ENCODE results near the gene FTL. TPM values are rescaled to one million over a fixed set of nuclear protein-coding genes. Genes with fewer than 3 reads are reported as not detected.
A peak's percentile ranks its signal among the peaks of the same experiment; 100 is the strongest.

FTL gene
- total and polyA plus RNA-seq, 4 donors, result 2,528 to 16,395 (median 12,201) TPM

GRCh38 chr19:48962849-48963165, 2.3 kb upstream of the FTL start:
- Histone ChIP-seq H3K27ac (ENCODE audit: low read depth in 1 of 2, low read length in 2 of 2) (peak overlapping the region; percentile 90 to 96), H3K36me3 (ENCODE audit: control insufficient read depth in 4 of 4, insufficient read depth in 3 of 4, low read depth in 1 of 4, low read length in 3 of 4) (peaks cover 0 to 5% (median 1%) of the 10 kb centered on the region in 4 donors), H3K27me3 (ENCODE audit: control insufficient read depth in 4 of 4, insufficient read depth in 4 of 4, low read length in 3 of 4) (no peaks in the 10 kb centered on the region), H3K4me1 (ENCODE audit: control insufficient read depth in 4 of 4, insufficient read depth in 4 of 4, low read length in 3 of 4) (peaks cover 7 to 32% (median 18%) of the 10 kb centered on the region in 4 donors), H3K4me3 (ENCODE audit: low read depth in 1 of 3, low read length in 3 of 3) (peak overlapping the region; percentile 18 to 53 (median 27)), H3K9ac (ENCODE audit: low read depth in 1 of 2, low read length in 2 of 2) (peak overlapping the region; percentile 70 to 92), H3K9me3 (ENCODE audit: control insufficient read depth in 4 of 4, low read length in 3 of 4) (no peaks in the 10 kb centered on the region)
- WGBS, result 12% methylated on average over 7 of the region's 7 CpGs
- peak; percentile 47 for DNase-seq (ENCODE audit: low spot score)
- TF ChIP-seq TAF1 (conservative IDR thresholded peaks at IDR 0.05) (no peak), HNF4G (IDR thresholded peaks at IDR 0.05) (no peak), GABPA (IDR thresholded peaks at IDR 0.05 in 1 of 2, conservative IDR thresholded peaks at IDR 0.05 in 1 of 2) (no peak), EGR1 (IDR thresholded peaks at IDR 0.05; ENCODE audit: low read depth in 2 of 2) (no peak), RAD21 (IDR thresholded peaks at IDR 0.05) (no peak), SP1 (IDR thresholded peaks at IDR 0.05) (no peak), ZBTB33 (IDR thresholded peaks at IDR 0.05) (no peak)
- TF ChIP-seq, protein P1, sequence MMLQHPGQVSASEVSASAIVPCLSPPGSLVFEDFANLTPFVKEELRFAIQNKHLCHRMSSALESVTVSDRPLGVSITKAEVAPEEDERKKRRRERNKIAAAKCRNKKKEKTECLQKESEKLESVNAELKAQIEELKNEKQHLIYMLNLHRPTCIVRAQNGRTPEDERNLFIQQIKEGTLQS (IDR thresholded peaks at IDR 0.05), result no peak

GRCh38 chr19:48963371-48964204, 1.5 kb upstream of the FTL start:
- peak overlapping the region; percentile 53 to 69 (median 64) for H3K4me3 ChIP-seq (ENCODE audit: low read depth in 1 of 3, low read length in 3 of 3)
- WGBS, result 4% methylated on average over 28 of the region's 28 CpGs
- peaks cover 7 to 32% (median 20%) of the 10 kb centered on the region in 4 donors for H3K4me1 ChIP-seq (ENCODE audit: control insufficient read depth in 4 of 4, insufficient read depth in 4 of 4, low read length in 3 of 4)
- peak; percentile 92 for DNase-seq (ENCODE audit: low spot score)
- peaks cover 0 to 5% (median 1%) of the 10 kb centered on the region in 4 donors for H3K36me3 ChIP-seq (ENCODE audit: control insufficient read depth in 4 of 4, insufficient read depth in 3 of 4, low read depth in 1 of 4, low read length in 3 of 4)
- peak overlapping the region; percentile 92 for H3K9ac ChIP-seq (ENCODE audit: low read depth in 1 of 2, low read length in 2 of 2)
- H3K27ac ChIP-seq (ENCODE audit: low read depth in 1 of 2, low read length in 2 of 2), result peak overlapping the region; percentile 90 to 96
- H3K27me3 ChIP-seq (ENCODE audit: control insufficient read depth in 4 of 4, insufficient read depth in 4 of 4, low read length in 3 of 4), result no peaks in the 10 kb centered on the region
- TF ChIP-seq TAF1 (conservative IDR thresholded peaks at IDR 0.05) (peak; percentile 78), ZBTB33 (IDR thresholded peaks at IDR 0.05) (no peak), HNF4A (conservative IDR thresholded peaks at IDR 0.05) (peak; percentile 60), JUND (IDR thresholded peaks at IDR 0.05) (peak; percentile 77 to 81), NR2F2 (IDR thresholded peaks at IDR 0.05) (peak; percentile 21), EGR1 (IDR thresholded peaks at IDR 0.05; ENCODE audit: low read depth in 2 of 2) (peak in 1 of 2 donors; percentile 4), FOXA2 (IDR thresholded peaks at IDR 0.05) (peak; percentile 4), GABPA (IDR thresholded peaks at IDR 0.05 in 1 of 2, conservative IDR thresholded peaks at IDR 0.05 in 1 of 2) (no peak), RXRA (IDR thresholded peaks at IDR 0.05) (peak; percentile 4 to 43), SP1 (IDR thresholded peaks at IDR 0.05) (peak; percentile 69), HNF4G (IDR thresholded peaks at IDR 0.05) (peak; percentile 49), REST (IDR thresholded peaks at IDR 0.05) (peak; percentile 88), YY1 (IDR thresholded peaks at IDR 0.05) (peak; percentile 81), RAD21 (IDR thresholded peaks at IDR 0.05) (peak in 1 of 2 donors; percentile 19), FOXA1 (IDR thresholded peaks at IDR 0.05) (no peak)
- TF ChIP-seq, protein P2, sequence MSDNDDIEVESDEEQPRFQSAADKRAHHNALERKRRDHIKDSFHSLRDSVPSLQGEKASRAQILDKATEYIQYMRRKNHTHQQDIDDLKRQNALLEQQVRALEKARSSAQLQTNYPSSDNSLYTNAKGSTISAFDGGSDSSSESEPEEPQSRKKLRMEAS (IDR thresholded peaks at IDR 0.05), result peak; percentile 12
- TF ChIP-seq, protein P1 (IDR thresholded peaks at IDR 0.05), result no peak
- TF ChIP-seq, protein P3, sequence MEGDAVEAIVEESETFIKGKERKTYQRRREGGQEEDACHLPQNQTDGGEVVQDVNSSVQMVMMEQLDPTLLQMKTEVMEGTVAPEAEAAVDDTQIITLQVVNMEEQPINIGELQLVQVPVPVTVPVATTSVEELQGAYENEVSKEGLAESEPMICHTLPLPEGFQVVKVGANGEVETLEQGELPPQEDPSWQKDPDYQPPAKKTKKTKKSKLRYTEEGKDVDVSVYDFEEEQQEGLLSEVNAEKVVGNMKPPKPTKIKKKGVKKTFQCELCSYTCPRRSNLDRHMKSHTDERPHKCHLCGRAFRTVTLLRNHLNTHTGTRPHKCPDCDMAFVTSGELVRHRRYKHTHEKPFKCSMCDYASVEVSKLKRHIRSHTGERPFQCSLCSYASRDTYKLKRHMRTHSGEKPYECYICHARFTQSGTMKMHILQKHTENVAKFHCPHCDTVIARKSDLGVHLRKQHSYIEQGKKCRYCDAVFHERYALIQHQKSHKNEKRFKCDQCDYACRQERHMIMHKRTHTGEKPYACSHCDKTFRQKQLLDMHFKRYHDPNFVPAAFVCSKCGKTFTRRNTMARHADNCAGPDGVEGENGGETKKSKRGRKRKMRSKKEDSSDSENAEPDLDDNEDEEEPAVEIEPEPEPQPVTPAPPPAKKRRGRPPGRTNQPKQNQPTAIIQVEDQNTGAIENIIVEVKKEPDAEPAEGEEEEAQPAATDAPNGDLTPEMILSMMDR (IDR thresholded peaks at IDR 0.05; ENCODE audit: low read depth, low read length, missing input control), result no peak
- H3K9me3 ChIP-seq (ENCODE audit: control insufficient read depth in 4 of 4, low read length in 3 of 4), result no peaks in the 10 kb centered on the region
